K562 (cell line): ENCODE results near the gene HIPK2. TPM values are rescaled to one million over a fixed set of nuclear protein-coding genes. Genes with fewer than 3 reads are reported as not detected.
A peak's percentile ranks its signal among the peaks of the same experiment; 100 is the strongest.

Experiments
- ARID1B ChIP-seq: fragments of 450-650 bp; IDR thresholded peaks from 2 replicates; pipeline ENCODE4 v1.6.1; 2016; ENCODE audit warnings: antibody characterized with exemption, mild to moderate bottlenecking, inconsistent platforms
- BRCA1 ChIP-seq, 2 experiments: fragments of 450-650 bp in 1 of 2; sonication (generic) in 1 of 2; formaldehyde crosslinking in 1 of 2; IDR thresholded peaks; 2 replicates each; pipeline versions ENCODE4 v1.5.0 to v1.6.1; 2017 to 2020; ENCODE audit warnings: mild to moderate bottlenecking in 1 of 2, missing genetic modification reagents in 1 of 2
- E2F6 ChIP-seq, 2 experiments: IDR thresholded peaks; 2 replicates each; pipeline ENCODE4 v1.6.1; 2011; ENCODE audit warnings: borderline replicate concordance in 1 of 2, control low read depth in 1 of 2, low read depth in 1 of 2, low read length in 1 of 2, mild to moderate bottlenecking in 1 of 2, mixed read lengths in 1 of 2, moderate library complexity in 1 of 2; ENCODE audit not compliant: insufficient read depth in 1 of 2, insufficient read length in 1 of 2, poor library complexity in 1 of 2, severe bottlenecking in 1 of 2; ENCODE audit errors: extremely low read depth in 1 of 2
- HCFC1 ChIP-seq: IDR thresholded peaks from 2 replicates; pipeline ENCODE4 v1.6.1; 2012; ENCODE audit warnings: low read depth, low read length, improper control_type of control experiment
- HDAC8 ChIP-seq: fragments of 450-650 bp; IDR thresholded peaks from 2 replicates; pipeline ENCODE4 v1.6.1; 2016; ENCODE audit warnings: mild to moderate bottlenecking, missing genetic modification characterization, moderate library complexity, missing compliant biosample characterization
- HES1 ChIP-seq: fragments of 450-650 bp; IDR thresholded peaks from 2 replicates; pipeline ENCODE4 v1.6.1; 2016; ENCODE audit warnings: low read depth, mild to moderate bottlenecking, moderate library complexity
- L3MBTL2 ChIP-seq: fragments of 450-650 bp; IDR thresholded peaks from 2 replicates; pipeline ENCODE4 v1.6.1; 2016; ENCODE audit warnings: mild to moderate bottlenecking, moderate library complexity
- RAD51 ChIP-seq: fragments of 450-650 bp; IDR thresholded peaks from 2 replicates; pipeline ENCODE4 v1.7.1; 2016; ENCODE audit warnings: low read depth, mild to moderate bottlenecking, borderline replicate concordance
- SIN3B ChIP-seq: fragments of 450-650 bp; IDR thresholded peaks from 2 replicates; pipeline ENCODE4 v1.6.1; 2017; ENCODE audit warnings: low read depth, mild to moderate bottlenecking, moderate library complexity
- TCF3 ChIP-seq: sonication (generic); formaldehyde crosslinking; IDR thresholded peaks from 2 replicates; pipeline ENCODE4 v1.4.0; 2020; ENCODE audit warnings: mild to moderate bottlenecking, missing genetic modification reagents
- TFE3 ChIP-seq: fragments of 450-650 bp; formaldehyde crosslinking; IDR thresholded peaks from 2 replicates; pipeline ENCODE4 v1.4.0; 2020; ENCODE audit warnings: mild to moderate bottlenecking, mixed read lengths
- VEZF1 ChIP-seq: fragments of 200-800 bp; sonication (Bioruptor generic); IDR thresholded peaks from 2 replicates; pipeline ENCODE4 v1.6.1; 2017; ENCODE audit warnings: missing genetic modification characterization, missing compliant biosample characterization
- ZNF778 ChIP-seq: fragments of 450-650 bp; formaldehyde crosslinking; IDR thresholded peaks from 2 replicates; pipeline ENCODE4 v1.4.0; 2020; ENCODE audit warnings: mild to moderate bottlenecking, moderate library complexity
- polyA plus RNA-seq, 8 experiments: library from polyadenylated mRNA; depleted of rRNA in 4 of 8; stranded (reverse) in 5 of 8; unstranded in 3 of 8; fragments of >200 nt; fragmentation: Nextera tagmentation in 2 of 8; fragmentation: Illumina TruSeq in 1 of 8; extraction: Ambion mirVana in 2 of 8; extraction: Trizol in 1 of 8; gene quantifications; 2 replicates each; pipeline versions ENCODE4 v1.2.1 to v1.2.3, GENCODE V29; 2011 to 2014; ENCODE audit warnings: inconsistent platforms in 1 of 8, missing spikeins in 1 of 8
- total RNA-seq, 7 experiments: library from RNA; depleted of rRNA in 6 of 7; stranded (reverse); fragments of >200 nt in 6 of 7; fragmentation: Illumina TruSeq in 2 of 7; extraction: Trizol in 2 of 7; gene quantifications; 2 replicates each; pipeline versions ENCODE4 v1.2.1 to v1.2.3, GENCODE V29; 2011 to 2021; ENCODE audit warnings: low replicate concordance in 1 of 7
- TF ChIP-seq, protein P1 (sequence below): sonication (generic); formaldehyde crosslinking; IDR thresholded peaks from 2 replicates; pipeline ENCODE4 v1.8.0; 2022; ENCODE audit warnings: missing genetic modification reagents, mild to moderate bottlenecking, moderate library complexity, borderline replicate concordance

HIPK2 gene
- total and polyA plus RNA-seq, 9 of the 15 experiments (the other 6 are each of a cell fraction or from before 2014, with no cell fraction given) = 0.69 to 19.8 (median 5.1) TPM

GRCh38 chr7:139763330-139763729, 14.5 kb downstream of the HIPK2 start (continued):
- TF ChIP-seq TFE3 (CRISPR knock-in tag) (peak; percentile 74), L3MBTL2 (peak; percentile 59; the same call in 1 of the 2 replicates), ZNF778 (no peak), E2F6 (IDR thresholded peaks at IDR 0.05; ENCODE audit: borderline replicate concordance in 1 of 2, extremely low read depth in 1 of 2, insufficient read depth in 1 of 2, insufficient read length in 1 of 2, low read depth in 1 of 2, low read length in 1 of 2, poor library complexity in 1 of 2, severe bottlenecking in 1 of 2) (peak in 1 of 2 experiments; percentile 75), HCFC1 (no peak), VEZF1 (CRISPR knock-in tag) (peak; percentile 57), RAD51 (peak; percentile 71; the same call in 1 of the 2 replicates), SIN3B (no peak), HES1 (no peak), HDAC8 (peak; percentile 28; the same call in 1 of the 2 replicates), TCF3 (no peak), BRCA1 (IDR thresholded peaks at IDR 0.05) (no peak), BRCA1 (CRISPR knock-in tag; IDR thresholded peaks at IDR 0.05) (0 out of 2 replicates have a peak, but pooled peaks have one; percentile 18), ARID1B (no peak)
- TF ChIP-seq, protein P1, sequence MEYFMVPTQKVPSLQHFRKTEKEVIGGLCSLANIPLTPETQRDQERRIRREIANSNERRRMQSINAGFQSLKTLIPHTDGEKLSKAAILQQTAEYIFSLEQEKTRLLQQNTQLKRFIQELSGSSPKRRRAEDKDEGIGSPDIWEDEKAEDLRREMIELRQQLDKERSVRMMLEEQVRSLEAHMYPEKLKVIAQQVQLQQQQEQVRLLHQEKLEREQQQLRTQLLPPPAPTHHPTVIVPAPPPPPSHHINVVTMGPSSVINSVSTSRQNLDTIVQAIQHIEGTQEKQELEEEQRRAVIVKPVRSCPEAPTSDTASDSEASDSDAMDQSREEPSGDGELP = 0 out of 2 replicates have a peak, but pooled peaks have one; percentile 22
